Peyer's patch (tissue), 4 donors: ENCODE results near the gene OPCML. TPM values are rescaled to one million over a fixed set of nuclear protein-coding genes. Genes with fewer than 3 reads are reported as not detected.

Source experiments
- DNase-seq, 3 donors: peaks; one replicate each; pipeline ENCODE4 v3.0.0-alpha.2; 2017 to 2019
- H3K27ac ChIP-seq, 4 donors: fragments of 200-600 bp; sonication (generic); one replicate each; pipeline ENCODE4 v1.5.1; 2016 to 2019
- H3K27me3 ChIP-seq, 2 donors: fragments of 200-600 bp; sonication (generic); one replicate each; pipeline ENCODE4 v1.5.1; 2019
- H3K36me3 ChIP-seq, 3 donors: fragments of 200-600 bp; sonication (generic); one replicate each; pipeline ENCODE4 v1.5.1; 2016 to 2019
- H3K4me1 ChIP-seq, 4 donors: fragments of 200-600 bp; sonication (generic); one replicate each; pipeline ENCODE4 v1.5.1; 2016 to 2019
- H3K4me3 ChIP-seq, 4 donors: fragments of 200-600 bp; sonication (generic); 1 replicate in 3 of 4; 2 replicates in 1 of 4; pipeline ENCODE4 v1.5.1; 2016 to 2019; ENCODE audit warnings: mild to moderate bottlenecking in 1 of 4
- H3K9me3 ChIP-seq, 4 donors: fragments of 200-600 bp; sonication (generic); one replicate each; pipeline ENCODE4 v1.5.1; 2016 to 2019; ENCODE audit warnings: mild to moderate bottlenecking in 1 of 4
- POLR2A ChIP-seq, 2 donors: fragments of 450-650 bp; IDR thresholded peaks; one replicate each; pipeline ENCODE4 v1.5.1; 2017; ENCODE audit warnings: antibody characterized with exemption in 2 of 2, mild to moderate bottlenecking in 2 of 2, moderate library complexity in 2 of 2
- total RNA-seq, 4 donors: library from RNA; depleted of rRNA; stranded (reverse); fragments of >200 nt; gene quantifications; one replicate each; pipeline ENCODE4 v1.1.0, GENCODE V29; 2016
- TF ChIP-seq, protein P1 (sequence below), 6 experiments: fragments of 450-650 bp in 4 of 6; fragments of 200-600 bp in 2 of 6; sonication (generic) in 1 of 6; IDR thresholded peaks; one replicate each; pipeline ENCODE4 v1.5.1; 2017 to 2019; ENCODE audit warnings: antibody characterized with exemption in 6 of 6, mild to moderate bottlenecking in 3 of 6, moderate library complexity in 1 of 6

Gene OPCML
- total RNA-seq, 4 donors from 2014 or later: not detected

DNA sequence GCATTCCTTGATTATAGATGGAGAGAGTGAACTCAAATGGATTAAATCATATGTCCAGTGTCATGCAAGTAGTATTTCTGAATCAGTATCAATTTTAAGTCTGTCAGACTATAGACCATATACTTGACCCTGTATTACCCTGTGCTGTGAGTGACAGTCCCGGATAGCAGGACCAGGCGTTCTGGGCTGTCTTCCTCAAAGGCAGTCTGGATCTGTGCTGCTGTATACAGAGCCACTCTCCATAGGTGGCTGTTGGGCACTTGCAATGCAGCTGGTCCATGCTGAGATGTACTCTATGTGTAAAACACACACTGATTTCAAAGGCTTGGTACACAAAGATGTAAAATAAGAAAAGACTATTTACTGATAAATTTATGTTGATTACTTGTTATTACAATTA is 294.3 kb downstream of the OPCML start:
- TF ChIP-seq POLR2A (IDR thresholded peaks at IDR 0.05): no peak
- TF ChIP-seq, protein P1, sequence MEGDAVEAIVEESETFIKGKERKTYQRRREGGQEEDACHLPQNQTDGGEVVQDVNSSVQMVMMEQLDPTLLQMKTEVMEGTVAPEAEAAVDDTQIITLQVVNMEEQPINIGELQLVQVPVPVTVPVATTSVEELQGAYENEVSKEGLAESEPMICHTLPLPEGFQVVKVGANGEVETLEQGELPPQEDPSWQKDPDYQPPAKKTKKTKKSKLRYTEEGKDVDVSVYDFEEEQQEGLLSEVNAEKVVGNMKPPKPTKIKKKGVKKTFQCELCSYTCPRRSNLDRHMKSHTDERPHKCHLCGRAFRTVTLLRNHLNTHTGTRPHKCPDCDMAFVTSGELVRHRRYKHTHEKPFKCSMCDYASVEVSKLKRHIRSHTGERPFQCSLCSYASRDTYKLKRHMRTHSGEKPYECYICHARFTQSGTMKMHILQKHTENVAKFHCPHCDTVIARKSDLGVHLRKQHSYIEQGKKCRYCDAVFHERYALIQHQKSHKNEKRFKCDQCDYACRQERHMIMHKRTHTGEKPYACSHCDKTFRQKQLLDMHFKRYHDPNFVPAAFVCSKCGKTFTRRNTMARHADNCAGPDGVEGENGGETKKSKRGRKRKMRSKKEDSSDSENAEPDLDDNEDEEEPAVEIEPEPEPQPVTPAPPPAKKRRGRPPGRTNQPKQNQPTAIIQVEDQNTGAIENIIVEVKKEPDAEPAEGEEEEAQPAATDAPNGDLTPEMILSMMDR (IDR thresholded peaks at IDR 0.05): no peak
- no peaks in the 10 kb centered on the region for H3K27me3 ChIP-seq

DNA sequence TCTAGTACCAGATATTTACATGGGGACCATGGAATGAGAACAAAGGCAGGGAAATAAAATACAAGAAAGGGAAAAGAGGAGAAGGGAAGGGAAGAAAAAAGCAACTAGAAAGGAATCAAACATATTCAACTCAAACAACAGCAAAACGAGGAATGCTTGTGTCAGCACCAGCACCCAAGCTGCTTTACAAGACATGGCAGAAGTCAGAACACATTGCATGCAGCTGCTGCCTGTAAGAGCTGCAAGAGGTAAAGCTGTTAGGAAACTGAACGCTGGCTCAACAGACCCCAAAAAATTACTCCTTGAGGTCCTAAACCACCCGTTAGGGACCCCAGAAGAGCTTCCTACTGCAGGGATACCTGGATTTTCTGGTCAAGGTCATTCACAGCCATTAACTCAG is 296.9 kb downstream of the OPCML start:
- H3K27me3 ChIP-seq: no peaks in the 10 kb centered on the region
- peaks cover 0 to 5% (median 0%) of the 10 kb centered on the region in 4 donors for H3K4me1 ChIP-seq
- DNase-seq: no peak
- H3K36me3 ChIP-seq: no peaks in the 10 kb centered on the region
- no peak overlapping the region for H3K27ac ChIP-seq
- no peaks in the 10 kb centered on the region for H3K9me3 ChIP-seq
- TF ChIP-seq, protein P1 (IDR thresholded peaks at IDR 0.05): no peak
- TF ChIP-seq POLR2A (IDR thresholded peaks at IDR 0.05): no peak
- no peak overlapping the region for H3K4me3 ChIP-seq

More for the DNA sequence above, 294.3 kb downstream of the OPCML start:
- Histone ChIP-seq H3K4me1 (no peaks in the 10 kb centered on the region), H3K36me3 (no peaks in the 10 kb centered on the region), H3K27ac (no peak overlapping the region), H3K9me3 (no peaks in the 10 kb centered on the region), H3K4me3 (no peak overlapping the region)
- no peak for DNase-seq

DNA sequence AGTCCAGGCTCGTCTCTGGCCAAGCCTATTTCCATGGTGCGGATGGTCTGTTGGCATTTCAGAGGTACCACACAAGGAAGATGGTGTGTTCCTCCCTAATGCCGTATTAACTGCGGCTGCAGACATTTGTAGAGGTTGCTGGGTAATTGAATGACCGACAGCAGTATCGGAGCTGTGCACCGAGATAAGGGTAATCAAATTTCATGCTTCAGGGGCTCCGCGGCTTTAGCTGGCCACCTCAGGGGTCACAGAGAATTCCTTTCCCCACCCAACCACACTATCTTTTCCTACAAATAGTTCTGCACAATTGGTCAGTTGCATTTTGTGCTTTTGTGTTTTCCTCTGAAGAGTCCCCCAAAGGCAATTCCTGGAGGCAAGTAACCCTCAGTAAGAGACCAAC is 297.4 kb downstream of the OPCML start:
- no peak for TF ChIP-seq POLR2A (IDR thresholded peaks at IDR 0.05)
- TF ChIP-seq, protein P1 (IDR thresholded peaks at IDR 0.05): no peak

DNA sequence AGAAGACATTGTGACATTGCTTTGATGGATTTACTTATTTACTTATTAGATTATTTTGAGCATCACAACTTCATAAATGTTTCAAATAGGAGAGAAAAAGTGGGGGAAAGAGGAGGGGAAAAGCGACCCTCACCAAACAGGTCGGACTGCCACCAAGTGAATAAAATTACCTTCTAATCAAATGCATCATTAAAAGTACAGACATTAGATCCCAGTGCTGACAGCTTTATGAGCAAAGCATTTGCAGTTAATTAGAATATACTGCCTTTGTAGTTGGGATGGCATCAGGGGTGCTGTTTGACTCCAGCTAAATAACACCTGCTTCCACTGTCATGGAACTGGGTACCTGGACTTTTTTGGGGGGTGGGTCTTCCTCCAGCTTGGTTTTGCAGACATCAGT is 299.6 kb downstream of the OPCML start:
- no peaks in the 10 kb centered on the region for H3K36me3 ChIP-seq
- H3K9me3 ChIP-seq: no peaks in the 10 kb centered on the region
- H3K4me1 ChIP-seq: peaks cover 0 to 18% (median 3%) of the 10 kb centered on the region in 4 donors
- TF ChIP-seq, protein P1 (IDR thresholded peaks at IDR 0.05): no peak
- no peak for TF ChIP-seq POLR2A (IDR thresholded peaks at IDR 0.05)
- no peak overlapping the region for H3K27ac ChIP-seq
- no peaks in the 10 kb centered on the region for H3K27me3 ChIP-seq
- H3K4me3 ChIP-seq: no peak overlapping the region
- DNase-seq: no peak

More for the DNA sequence above, 297.4 kb downstream of the OPCML start:
- no peaks in the 10 kb centered on the region for H3K36me3 ChIP-seq
- H3K27ac ChIP-seq: no peak overlapping the region
- H3K27me3 ChIP-seq: no peaks in the 10 kb centered on the region
- H3K9me3 ChIP-seq: no peaks in the 10 kb centered on the region
- H3K4me3 ChIP-seq: no peak overlapping the region
- peaks cover 0 to 5% (median 0%) of the 10 kb centered on the region in 4 donors for H3K4me1 ChIP-seq
- no peak for DNase-seq

DNA sequence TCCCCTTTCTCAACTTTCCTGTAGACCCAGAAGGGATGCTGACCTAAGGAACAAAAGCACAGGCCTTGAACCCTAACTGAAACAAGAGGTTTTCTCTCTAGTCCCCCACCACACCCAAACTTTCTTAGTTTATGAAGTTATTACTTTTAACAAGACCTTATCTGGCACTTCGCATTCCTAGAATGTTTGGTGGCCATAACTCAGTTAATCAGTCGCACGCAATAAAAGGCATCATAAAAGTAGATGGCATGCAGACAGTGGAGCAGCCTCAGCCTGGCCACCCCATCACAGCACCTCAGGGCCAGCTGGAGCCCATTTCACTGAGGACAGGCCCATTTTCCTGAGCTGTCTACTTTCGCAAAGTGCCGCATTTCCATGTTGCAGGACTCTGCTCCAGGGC is 301.9 kb downstream of the OPCML start:
- Histone ChIP-seq H3K36me3 (no peaks in the 10 kb centered on the region), H3K27ac (no peak overlapping the region), H3K4me1 (peaks cover 0 to 23% (median 3%) of the 10 kb centered on the region in 4 donors), H3K27me3 (no peaks in the 10 kb centered on the region), H3K9me3 (no peaks in the 10 kb centered on the region), H3K4me3 (no peak overlapping the region)
- DNase-seq: peak in 1 of 3 donors; percentile 65
- TF ChIP-seq, protein P1 (IDR thresholded peaks at IDR 0.05): no peak
- no peak for TF ChIP-seq POLR2A (IDR thresholded peaks at IDR 0.05)
